NCI-H2029 (cell line): ENCODE measurements around the gene PRICKLE2.

Experiments used
- DNase-seq: peaks from one replicate; lab custom pipeline; 2025; lab: John Stamatoyannopoulos, UW

Gene PRICKLE2

GRCh38 chr3:64129581-64129980, 95.7 kb downstream of the PRICKLE2 start:
- DNase-seq, result no peak

- DNase-seq, result no peak
These were observed 96.2 kb downstream of the PRICKLE2 start for GRCh38 chr3:64129106-64129505.

GRCh38 chr3:64125561-64125960, 99.7 kb downstream of the PRICKLE2 start:
- no peak for DNase-seq

- DNase-seq, result no peak
These were observed 101.3 kb downstream of the PRICKLE2 start for GRCh38 chr3:64123931-64124330.

- no peak for DNase-seq
These were observed 102.8 kb downstream of the PRICKLE2 start for GRCh38 chr3:64122476-64122875.

GRCh38 chr3:64121750-64122311, 103.4 kb downstream of the PRICKLE2 start:
- no peak for DNase-seq

GRCh38 chr3:64120876-64121275, 104.4 kb downstream of the PRICKLE2 start:
- no peak for DNase-seq

- DNase-seq, result no peak
These were observed 107.8 kb downstream of the PRICKLE2 start for GRCh38 chr3:64117483-64117882.

GRCh38 chr3:64114651-64115050, 110.6 kb downstream of the PRICKLE2 start:
- DNase-seq, result no peak

- DNase-seq, result no peak
These were observed 113.4 kb downstream of the PRICKLE2 start for GRCh38 chr3:64111872-64112271.

- no peak for DNase-seq
These were observed 114.2 kb downstream of the PRICKLE2 start for GRCh38 chr3:64111083-64111482.

GRCh38 chr3:64110071-64110470, 115.2 kb downstream of the PRICKLE2 start:
- DNase-seq, result no peak

GRCh38 chr3:64109438-64109837, 115.8 kb downstream of the PRICKLE2 start:
- no peak for DNase-seq

- no peak for DNase-seq
These were observed 116.4 kb downstream of the PRICKLE2 start for GRCh38 chr3:64108784-64109317.

GRCh38 chr3:64108231-64108630, 117.0 kb downstream of the PRICKLE2 start:
- no peak for DNase-seq

- DNase-seq, result no peak
These were observed 118.1 kb downstream of the PRICKLE2 start for GRCh38 chr3:64107190-64107589.

GRCh38 chr3:64105816-64106215, 119.5 kb downstream of the PRICKLE2 start:
- DNase-seq, result no peak

GRCh38 chr3:64104691-64105111, 120.6 kb downstream of the PRICKLE2 start:
- no peak for DNase-seq

- no peak for DNase-seq
These were observed 121.3 kb downstream of the PRICKLE2 start for GRCh38 chr3:64104006-64104405.

GRCh38 chr3:64103131-64103530, 122.1 kb downstream of the PRICKLE2 start:
- DNase-seq, result no peak

GRCh38 chr3:64102147-64102546, 123.1 kb downstream of the PRICKLE2 start:
- DNase-seq, result no peak

- DNase-seq, result no peak
These were observed 126.0 kb downstream of the PRICKLE2 start for GRCh38 chr3:64099316-64099715.

GRCh38 chr3:64098670-64099069, 126.6 kb downstream of the PRICKLE2 start:
- no peak for DNase-seq

GRCh38 chr3:64097920-64098319, 127.3 kb downstream of the PRICKLE2 start:
- no peak for DNase-seq
